K562 (cell line): ENCODE measurements around the gene YPEL3. TPM values are rescaled to one million over a fixed set of nuclear protein-coding genes. Genes with fewer than 3 reads are reported as not detected.
"Not testable (repeated sequence)": the region's sequence is repeated elsewhere in the genome, so short reads cannot be mapped to it uniquely, and the experiment has no call there.

ENCODE experiments used
- ATAC-seq: fragments of 200-7000 bp; cut with Tn5 transposase; 3 replicates; pipeline ENCODE4 v1.9.1; 2020; ENCODE audit warnings: moderate library complexity
- BruUV-seq: library from RNA; stranded (reverse); fragments of 400-500 nt; replicated peaks from 2 replicates; lab custom pipeline; 2021; lab: Mats Ljungman, UMichigan
- CTCF ChIA-PET: fragments of 300-600 bp; formaldehyde crosslinking; extraction: SDS; loops from one replicate; lab custom pipeline; 2021; ENCODE audit warnings: low intra/inter-chr PET ratio; lab: Yijun Ruan, JAX
- POLR2A ChIA-PET: fragments of 300-600, 350-650 bp; sonication (Branson Sonifier 250); formaldehyde crosslinking; extraction: SDS; loops from one replicate; lab custom pipeline; 2021; ENCODE audit warnings: antibody characterized with exemption, inconsistent platforms; lab: Yijun Ruan, JAX
- DNase-seq, 4 experiments: peaks; one replicate each; pipeline versions ENCODE4 v3.0.0 to v3.0.0-alpha.2; 2011 to 2018; ENCODE audit warnings: low spot score in 3 of 4, mixed read lengths in 3 of 4; ENCODE audit errors: extremely low read depth in 1 of 4
- FAIRE-seq: peaks from 2 replicates; lab custom pipeline; 2011; peaks lifted over from hg19 to GRCh38; lab: Jason Lieb, UNC
- H2AFZ ChIP-seq: 2 replicates; pipeline ENCODE4 v1.6.0; 2011; ENCODE audit warnings: low read depth, low read length, control low read depth, inconsistent platforms
- H3K27ac ChIP-seq: fragments of 200-600 bp; 3 replicates; pipeline ENCODE4 v1.8.0; 2011; ENCODE audit warnings: low read depth, mild to moderate bottlenecking, control low read depth, inconsistent platforms, low read length, moderate library complexity, mixed read lengths; ENCODE audit errors: extremely low read depth
- H3K27me3 ChIP-seq, 2 experiments: fragments of 300-600 bp in 1 of 2; 2 replicates in 1 of 2; 3 replicates in 1 of 2; pipeline versions ENCODE4 v1.6.0 to v1.8.0; 2011; ENCODE audit warnings: inconsistent platforms in 2 of 2, low read length in 2 of 2, mild to moderate bottlenecking in 1 of 2, mixed read lengths in 1 of 2, moderate library complexity in 1 of 2; ENCODE audit not compliant: control insufficient read depth in 2 of 2, insufficient read depth in 2 of 2
- H3K36me3 ChIP-seq: fragments of 300-600 bp; 3 replicates; pipeline ENCODE4 v1.8.0; 2011; ENCODE audit warnings: mild to moderate bottlenecking, low read length, inconsistent platforms; ENCODE audit not compliant: control insufficient read depth, insufficient read depth
- H3K4me1 ChIP-seq, 2 experiments: fragments of 200-600 bp in 1 of 2; replicated peaks in 1 of 2; 2 replicates in 1 of 2; 3 replicates in 1 of 2; pipeline versions ENCODE4 v1.5.1 to v1.8.0; 2011; ENCODE audit warnings: inconsistent platforms in 2 of 2, low read length in 2 of 2, mild to moderate bottlenecking in 1 of 2, mixed read lengths in 1 of 2, moderate library complexity in 1 of 2; ENCODE audit not compliant: control insufficient read depth in 2 of 2, insufficient read depth in 2 of 2
- H3K4me2 ChIP-seq: 2 replicates; pipeline ENCODE4 v1.6.1; 2011; ENCODE audit warnings: low read length, control low read depth, inconsistent platforms, mixed read lengths; ENCODE audit not compliant: insufficient read depth
- H3K4me3 ChIP-seq: fragments of 200-600 bp; sonication (generic), shearing (Covaris generic); 2 replicates; pipeline ENCODE4 v1.5.1; 2016; ENCODE audit warnings: control low read depth, inconsistent platforms
- H3K79me2 ChIP-seq: fragments of 200-600 bp; 3 replicates; pipeline ENCODE4 v1.8.0; 2011; ENCODE audit warnings: low read length, inconsistent platforms; ENCODE audit not compliant: control insufficient read depth, insufficient read depth
- H3K9ac ChIP-seq, 2 experiments: 2 replicates each; pipeline versions ENCODE4 v1.6.0 to v1.6.1; 2011; ENCODE audit warnings: low read depth in 2 of 2, low read length in 2 of 2, control low read depth in 1 of 2, inconsistent platforms in 1 of 2, mild to moderate bottlenecking in 1 of 2, mixed read lengths in 1 of 2; ENCODE audit not compliant: insufficient read depth in 1 of 2
- H3K9me1 ChIP-seq: one replicate; pipeline ENCODE4 v1.6.0; 2011; ENCODE audit warnings: inconsistent platforms, mild to moderate bottlenecking, low read length, moderate library complexity; ENCODE audit not compliant: control insufficient read depth, insufficient read depth
- H3K9me3 ChIP-seq: replicated peaks from 2 replicates; pipeline ENCODE4 v1.5.1; 2011; ENCODE audit warnings: low read depth, low read length, inconsistent platforms; ENCODE audit not compliant: control insufficient read depth, insufficient read depth
- H4K20me1 ChIP-seq: replicated peaks from 2 replicates; pipeline ENCODE4 v1.6.1; 2011; ENCODE audit warnings: low read length, inconsistent platforms, mixed read lengths; ENCODE audit not compliant: control insufficient read depth, insufficient read depth
- FUS ChIP-seq: fragments of 200-400 bp; formaldehyde crosslinking; optimal IDR thresholded peaks from 2 replicates; pipeline ENCODE3; 2017; ENCODE audit warnings: low read depth, low read length
- YY1 ChIP-seq, 3 experiments: IDR thresholded peaks; 2 replicates each; pipeline ENCODE4 v1.6.1; 2011; ENCODE audit warnings: low read length in 2 of 3, mild to moderate bottlenecking in 2 of 3, moderate library complexity in 2 of 3, borderline replicate concordance in 1 of 3, control low read depth in 1 of 3, low read depth in 1 of 3; ENCODE audit not compliant: insufficient read depth in 3 of 3, insufficient replicate concordance in 2 of 3, control insufficient read depth in 1 of 3, insufficient read length in 1 of 3; ENCODE audit errors: extremely low read depth in 1 of 3
- ZNF121 ChIP-seq: sonication (generic); formaldehyde crosslinking; conservative IDR thresholded peaks from 2 replicates; pipeline ENCODE4 v1.8.0; 2022; ENCODE audit warnings: missing genetic modification reagents
- WGBS: fragments of 100-300 bp; shearing (Covaris generic); methylation state at CpG from one replicate; pipeline ENCODE4 v1.1.6; 2016; ENCODE audit warnings: low coverage, mixed read lengths; ENCODE audit not compliant: insufficient coverage; ENCODE audit errors: missing lambda C conversion rate; 5-methylcytosine and 5-hydroxymethylcytosine counted together
- in situ Hi-C: fragments of 300-500 bp; cut with MboI; formaldehyde crosslinking; loops from 4 replicates; pipeline ENCODE4 v1.15.0; 2018; ENCODE audit warnings: inconsistent platforms, mixed read lengths
- intact Hi-C: fragments of 100-400 bp; cut with micrococcal nuclease; formaldehyde crosslinking; loops from 2 replicates; pipeline ENCODE4 v1.14.2; 2022
- polyA plus RNA-seq, 8 experiments: library from polyadenylated mRNA; depleted of rRNA in 4 of 8; stranded (reverse) in 5 of 8; unstranded in 3 of 8; fragments of >200 nt; fragmentation: Nextera tagmentation in 2 of 8; fragmentation: Illumina TruSeq in 1 of 8; extraction: Ambion mirVana in 2 of 8; extraction: Trizol in 1 of 8; gene quantifications; 2 replicates each; pipeline versions ENCODE4 v1.2.1 to v1.2.3, GENCODE V29; 2011 to 2014; ENCODE audit warnings: inconsistent platforms in 1 of 8, missing spikeins in 1 of 8
- total RNA-seq, 7 experiments: library from RNA; depleted of rRNA in 6 of 7; stranded (reverse); fragments of >200 nt in 6 of 7; fragmentation: Illumina TruSeq in 2 of 7; extraction: Trizol in 2 of 7; gene quantifications; 2 replicates each; pipeline versions ENCODE4 v1.2.1 to v1.2.3, GENCODE V29; 2011 to 2021; ENCODE audit warnings: low replicate concordance in 1 of 7

YPEL3 gene
- total and polyA plus RNA-seq, 9 of the 15 experiments (the other 6 are each of a cell fraction or from before 2014, with no cell fraction given): 0.41 to 15.0 (median 2.9) TPM

DNA sequence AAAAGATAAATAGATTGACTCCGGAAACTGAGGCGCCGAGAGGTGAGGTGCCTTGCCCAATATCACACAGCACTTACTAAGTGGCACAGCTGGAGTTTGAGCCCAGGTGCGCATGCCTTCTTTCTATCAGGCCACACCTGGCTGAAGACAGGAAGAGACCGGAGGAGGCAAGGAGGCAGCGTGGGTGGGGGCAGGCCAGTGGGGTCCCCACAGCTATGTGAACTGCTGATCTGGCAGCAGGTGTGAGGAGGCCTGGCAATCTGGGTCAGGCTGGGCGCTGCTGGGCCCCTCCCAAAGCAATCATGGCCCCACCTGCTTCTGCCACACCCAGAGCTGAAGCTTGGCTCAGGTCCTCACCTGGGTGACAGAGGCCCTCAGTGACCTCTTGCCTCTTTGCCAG, 19.2 kb upstream of the YPEL3 start:
- POLR2A ChIA-PET: interaction anchor here (0.6 to 1.5 kb wide), 2 partner anchors 23 to 62 kb away, joined by 3 read pairs; a partner anchor contains a TSS
- Histone ChIP-seq H3K4me2 (no peak overlapping the region), H3K4me3 (no peak overlapping the region), H4K20me1 (no peaks in the 10 kb centered on the region), H3K9ac (peak overlapping the region in 1 of 2 experiments; percentile 56; a peak in 1 of 4 replicates), H3K27me3 (no peaks in the 10 kb centered on the region), H3K9me1 (peaks cover 6% of the 10 kb centered on the region), H3K4me1 (peaks cover 13 to 31% of the 10 kb centered on the region in 2 experiments; a peak in 4 of 5 replicates), H3K79me2 (no peaks in the 10 kb centered on the region), H3K9me3 (no peaks in the 10 kb centered on the region)
- no TSS peak for BruUV-seq
- intact Hi-C loops: no loop called here
- 90% methylated on average over 7 of the region's 7 CpGs for WGBS
- ATAC-seq (no peak), FAIRE-seq (no peak)
- TF ChIP-seq YY1 (IDR thresholded peaks at IDR 0.05; ENCODE audit: borderline replicate concordance in 1 of 3, control insufficient read depth in 1 of 3, extremely low read depth in 1 of 3, insufficient read depth in 3 of 3, insufficient read length in 1 of 3, insufficient replicate concordance in 2 of 3, low read depth in 1 of 3, low read length in 2 of 3) (no peak), FUS (no peak)
- TF ChIP-seq, all 486 proteins: peak for 0
- Histone ChIP-seq H3K27ac (no peak overlapping the region), H3K36me3 (peaks cover 16% of the 10 kb centered on the region; the same call in 1 of the 3 replicates), H2AFZ (no peak overlapping the region)
- CTCF ChIA-PET: no interaction called here
- no peak for DNase-seq
- in situ Hi-C loops: no loop called here

GRCh38 chr16:30114833-30115232, 18.8 kb upstream of the YPEL3 start:
- ATAC-seq, H3K9me3 ChIP-seq, H3K4me3 ChIP-seq, H3K9me1 ChIP-seq, H3K79me2 ChIP-seq, FAIRE-seq, H3K4me2 ChIP-seq, H4K20me1 ChIP-seq, DNase-seq, H3K9ac ChIP-seq, H3K27me3 ChIP-seq, CTCF ChIA-PET, BruUV-seq, intact Hi-C loops, in situ Hi-C loops, H2AFZ ChIP-seq, H3K27ac ChIP-seq: not testable (repeated sequence)
- 90% methylated on average over 6 of the region's 7 CpGs for WGBS
- POLR2A ChIA-PET: interaction anchor here (0.6 to 1.5 kb wide), 4 partner anchors 9 to 62 kb away, joined by 3 read pairs; partner anchors contain the start of gene ALDOA
- peaks cover 13 to 31% of the 10 kb centered on the region in 2 experiments; a peak in 4 of 5 replicates for H3K4me1 ChIP-seq
- H3K36me3 ChIP-seq: peaks cover 16% of the 10 kb centered on the region; the same call in 1 of the 3 replicates
- peak; percentile 70 for TF ChIP-seq ZNF121 (CRISPR knock-in tag)
